Measurements from ENCODE around the gene NDUFA6.

DNA sequence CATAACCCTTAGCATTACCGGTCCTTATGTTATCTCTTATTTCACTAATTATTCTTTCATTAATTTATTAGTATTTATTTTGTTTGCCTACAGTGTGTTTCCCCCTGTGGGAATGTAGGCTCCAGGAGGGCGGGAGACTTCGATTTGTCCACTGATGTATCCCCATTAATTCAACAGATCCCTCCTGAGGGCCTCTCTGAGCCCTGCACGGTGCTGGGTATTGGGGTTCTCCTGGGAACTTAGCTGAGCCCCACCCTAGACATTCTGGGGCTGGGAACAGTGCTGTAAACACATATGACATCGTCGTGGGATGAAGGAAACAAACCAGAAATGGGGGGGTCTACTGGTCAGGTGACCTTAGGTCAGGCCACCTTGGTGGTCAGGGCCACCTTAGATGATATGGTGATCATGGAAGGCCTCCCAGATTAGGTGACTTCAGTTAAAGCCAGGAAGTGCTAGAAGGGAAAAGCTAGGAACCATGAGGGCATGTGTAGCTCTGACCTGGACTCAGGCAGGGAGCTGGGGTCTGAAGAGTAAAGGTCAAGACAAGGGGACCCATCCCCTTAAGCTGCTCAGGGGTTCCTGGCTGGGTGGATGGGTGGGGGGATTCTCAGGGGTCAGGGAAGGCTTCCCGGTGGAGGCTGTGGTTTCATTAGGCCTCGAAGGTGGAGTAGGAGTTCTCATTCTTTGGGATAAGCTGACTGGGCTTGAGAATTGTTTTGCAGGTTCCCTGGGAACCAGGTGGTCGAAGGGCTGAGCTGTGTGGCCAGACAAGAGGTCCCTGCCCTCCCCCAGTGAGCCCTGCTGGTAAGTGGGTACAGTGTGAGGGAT, 15.5 kb downstream of the NDUFA6 start:
- TF ChIP-seq, protein P1, sequence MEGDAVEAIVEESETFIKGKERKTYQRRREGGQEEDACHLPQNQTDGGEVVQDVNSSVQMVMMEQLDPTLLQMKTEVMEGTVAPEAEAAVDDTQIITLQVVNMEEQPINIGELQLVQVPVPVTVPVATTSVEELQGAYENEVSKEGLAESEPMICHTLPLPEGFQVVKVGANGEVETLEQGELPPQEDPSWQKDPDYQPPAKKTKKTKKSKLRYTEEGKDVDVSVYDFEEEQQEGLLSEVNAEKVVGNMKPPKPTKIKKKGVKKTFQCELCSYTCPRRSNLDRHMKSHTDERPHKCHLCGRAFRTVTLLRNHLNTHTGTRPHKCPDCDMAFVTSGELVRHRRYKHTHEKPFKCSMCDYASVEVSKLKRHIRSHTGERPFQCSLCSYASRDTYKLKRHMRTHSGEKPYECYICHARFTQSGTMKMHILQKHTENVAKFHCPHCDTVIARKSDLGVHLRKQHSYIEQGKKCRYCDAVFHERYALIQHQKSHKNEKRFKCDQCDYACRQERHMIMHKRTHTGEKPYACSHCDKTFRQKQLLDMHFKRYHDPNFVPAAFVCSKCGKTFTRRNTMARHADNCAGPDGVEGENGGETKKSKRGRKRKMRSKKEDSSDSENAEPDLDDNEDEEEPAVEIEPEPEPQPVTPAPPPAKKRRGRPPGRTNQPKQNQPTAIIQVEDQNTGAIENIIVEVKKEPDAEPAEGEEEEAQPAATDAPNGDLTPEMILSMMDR (IDR thresholded peaks at IDR 0.05), result no peak
- no peak for TF ChIP-seq POLR2AphosphoS5 (IDR thresholded peaks at IDR 0.05)
